ENCODE measurements around the gene LTN1.
"Not testable (repeated sequence)": the region's sequence is repeated elsewhere in the genome, so short reads cannot be mapped to it uniquely, and the experiment has no call there.

Gene LTN1

GRCh38 chr21:29018540-29018939, 25.9 kb upstream of the LTN1 start:
- H3K9me3 ChIP-seq (ENCODE audit: insufficient read depth, low read depth, low read length), result no peaks in the 10 kb centered on the region
- peaks cover 22% of the 10 kb centered on the region for H3K79me2 ChIP-seq (ENCODE audit: insufficient read depth, low read length)
- no peaks in the 10 kb centered on the region for H3K36me3 ChIP-seq (ENCODE audit: insufficient read depth, low read length)
- H3K9ac ChIP-seq (ENCODE audit: low read depth, low read length, poor library complexity, severe bottlenecking), result peak overlapping the region; percentile 93
- H3F3A ChIP-seq (ENCODE audit: low read depth), result no peaks in the 10 kb centered on the region
- peak overlapping the region; percentile 87 for H3K4me3 ChIP-seq (ENCODE audit: low read length, poor library complexity, severe bottlenecking)
- H3K9me2 ChIP-seq (replicated peaks; ENCODE audit: low read depth, low read length), result no peaks in the 10 kb centered on the region
- H2AFZ ChIP-seq (ENCODE audit: low read length), result peak overlapping the region; percentile 95; the same call in 1 of the 2 replicates
- H3K27me3 ChIP-seq (ENCODE audit: insufficient read depth, low read length, poor library complexity, severe bottlenecking), result no peaks in the 10 kb centered on the region
- TF ChIP-seq CTCF (conservative IDR thresholded peaks at IDR 0.05; ENCODE audit: low read length), result no peak
- H3K4me2 ChIP-seq (ENCODE audit: low read depth, low read length, poor library complexity, severe bottlenecking), result peak overlapping the region; percentile 87
- peaks cover 19% of the 10 kb centered on the region for H3K4me1 ChIP-seq (ENCODE audit: insufficient read depth, low read length, poor library complexity, severe bottlenecking)
- H4K20me1 ChIP-seq (ENCODE audit: insufficient read depth, low read length, poor library complexity, severe bottlenecking), result no peaks in the 10 kb centered on the region

GRCh38 chr21:29017639-29018237, 25.1 kb upstream of the LTN1 start:
- Histone ChIP-seq H3K9me2 (replicated peaks; ENCODE audit: low read depth, low read length) (no peaks in the 10 kb centered on the region), H3K4me2 (ENCODE audit: low read depth, low read length, poor library complexity, severe bottlenecking) (peak overlapping the region; percentile 87), H3F3A (ENCODE audit: low read depth) (no peaks in the 10 kb centered on the region), H3K4me3 (ENCODE audit: low read length, poor library complexity, severe bottlenecking) (peak overlapping the region; percentile 87), H3K79me2 (ENCODE audit: insufficient read depth, low read length) (peaks cover 22% of the 10 kb centered on the region), H3K9me3 (ENCODE audit: insufficient read depth, low read depth, low read length) (no peaks in the 10 kb centered on the region), H3K27me3 (ENCODE audit: insufficient read depth, low read length, poor library complexity, severe bottlenecking) (no peaks in the 10 kb centered on the region), H3K36me3 (ENCODE audit: insufficient read depth, low read length) (no peaks in the 10 kb centered on the region), H4K20me1 (ENCODE audit: insufficient read depth, low read length, poor library complexity, severe bottlenecking) (no peaks in the 10 kb centered on the region), H3K9ac (ENCODE audit: low read depth, low read length, poor library complexity, severe bottlenecking) (peak overlapping the region; percentile 93), H3K4me1 (ENCODE audit: insufficient read depth, low read length, poor library complexity, severe bottlenecking) (peaks cover 19% of the 10 kb centered on the region), H2AFZ (ENCODE audit: low read length) (no peak overlapping the region)
- TF ChIP-seq EZH2phosphoT487 (IDR thresholded peaks at IDR 0.05; ENCODE audit: borderline replicate concordance), result no peak
- no peak for TF ChIP-seq CTCF (conservative IDR thresholded peaks at IDR 0.05; ENCODE audit: low read length)

GRCh38 chr21:29011236-29011635, 18.6 kb upstream of the LTN1 start:
- not testable (repeated sequence) for H4K20me1 ChIP-seq (ENCODE audit: insufficient read depth, low read length, poor library complexity, severe bottlenecking); H3K79me2 ChIP-seq (ENCODE audit: insufficient read depth, low read length); H3K9me2 ChIP-seq (replicated peaks; ENCODE audit: low read depth, low read length); H3K9me3 ChIP-seq (ENCODE audit: insufficient read depth, low read depth, low read length); H3F3A ChIP-seq (ENCODE audit: low read depth); H3K4me2 ChIP-seq (ENCODE audit: low read depth, low read length, poor library complexity, severe bottlenecking); H2AFZ ChIP-seq (ENCODE audit: low read length); H3K27me3 ChIP-seq (ENCODE audit: insufficient read depth, low read length, poor library complexity, severe bottlenecking); H3K36me3 ChIP-seq (ENCODE audit: insufficient read depth, low read length); H3K4me3 ChIP-seq (ENCODE audit: low read length, poor library complexity, severe bottlenecking); H3K4me1 ChIP-seq (ENCODE audit: insufficient read depth, low read length, poor library complexity, severe bottlenecking); H3K9ac ChIP-seq (ENCODE audit: low read depth, low read length, poor library complexity, severe bottlenecking)

GRCh38 chr21:29008367-29008766, 15.7 kb upstream of the LTN1 start:
- no peaks in the 10 kb centered on the region for H3K36me3 ChIP-seq (ENCODE audit: insufficient read depth, low read length)
- H4K20me1 ChIP-seq (ENCODE audit: insufficient read depth, low read length, poor library complexity, severe bottlenecking), result no peaks in the 10 kb centered on the region
- H3K27me3 ChIP-seq (ENCODE audit: insufficient read depth, low read length, poor library complexity, severe bottlenecking), result no peaks in the 10 kb centered on the region
- H3K79me2 ChIP-seq (ENCODE audit: insufficient read depth, low read length), result no peaks in the 10 kb centered on the region
- no peak overlapping the region for H2AFZ ChIP-seq (ENCODE audit: low read length)
- H3F3A ChIP-seq (ENCODE audit: low read depth), result no peaks in the 10 kb centered on the region
- peaks cover 3% of the 10 kb centered on the region for H3K4me1 ChIP-seq (ENCODE audit: insufficient read depth, low read length, poor library complexity, severe bottlenecking)
- H3K9ac ChIP-seq (ENCODE audit: low read depth, low read length, poor library complexity, severe bottlenecking), result no peak overlapping the region
- H3K9me3 ChIP-seq (ENCODE audit: insufficient read depth, low read depth, low read length), result no peaks in the 10 kb centered on the region
- H3K4me3 ChIP-seq (ENCODE audit: low read length, poor library complexity, severe bottlenecking), result no peak overlapping the region
- TF ChIP-seq EZH2phosphoT487 (IDR thresholded peaks at IDR 0.05; ENCODE audit: borderline replicate concordance) (no peak), CTCF (conservative IDR thresholded peaks at IDR 0.05; ENCODE audit: low read length) (no peak)
- H3K4me2 ChIP-seq (ENCODE audit: low read depth, low read length, poor library complexity, severe bottlenecking), result no peak overlapping the region
- H3K9me2 ChIP-seq (replicated peaks; ENCODE audit: low read depth, low read length), result no peaks in the 10 kb centered on the region

Data from Loucy (cell line).